DOHH2 (cell line): ENCODE results near the gene FNIP1.

Source experiments
- H3F3A ChIP-seq: fragments of 200-600 bp; sonication (generic), shearing (Covaris generic); 2 replicates; pipeline ENCODE4 v1.6.0; 2016; ENCODE audit warnings: antibody characterized with exemption, mild to moderate bottlenecking; ENCODE audit not compliant: control insufficient read depth, insufficient read depth
- H3K27ac ChIP-seq: fragments of 200-600 bp; sonication (generic); 2 replicates; pipeline ENCODE4 v1.5.1; 2014; ENCODE audit warnings: low read depth, mild to moderate bottlenecking, low read length, moderate library complexity
- H3K27me3 ChIP-seq: fragments of 200-600 bp; sonication (generic); 2 replicates; pipeline ENCODE4 v1.6.1; 2014; ENCODE audit warnings: mild to moderate bottlenecking, low read length, mixed read lengths; ENCODE audit not compliant: control insufficient read depth
- H3K36me3 ChIP-seq: fragments of 200-600 bp; sonication (generic); 2 replicates; pipeline ENCODE4 v1.6.1; 2014; ENCODE audit warnings: mild to moderate bottlenecking, low read length, moderate library complexity, mixed read lengths; ENCODE audit not compliant: control insufficient read depth
- H3K4me1 ChIP-seq: fragments of 200-600 bp; sonication (generic); 2 replicates; pipeline ENCODE4 v1.6.1; 2014; ENCODE audit warnings: mild to moderate bottlenecking, low read length, mixed read lengths; ENCODE audit not compliant: control insufficient read depth
- H3K4me2 ChIP-seq: fragments of 200-600 bp; sonication (generic); 2 replicates; pipeline ENCODE4 v1.6.0; 2014; ENCODE audit warnings: mild to moderate bottlenecking, low read length, moderate library complexity
- H3K4me3 ChIP-seq: fragments of 200-600 bp; sonication (generic); 2 replicates; pipeline ENCODE4 v1.5.1; 2014; ENCODE audit warnings: mild to moderate bottlenecking, low read length, mixed read lengths
- H3K79me2 ChIP-seq: fragments of 200-600 bp; sonication (generic); 2 replicates; pipeline ENCODE4 v1.6.1; 2014; ENCODE audit warnings: mild to moderate bottlenecking, low read length, mixed read lengths; ENCODE audit not compliant: control insufficient read depth
- H3K9me2 ChIP-seq: fragments of 200-600 bp; sonication (generic); replicated peaks from 2 replicates; pipeline ENCODE4 v1.6.1; 2014; ENCODE audit warnings: mild to moderate bottlenecking, low read length, mixed read lengths; ENCODE audit not compliant: control insufficient read depth
- H3K9me3 ChIP-seq: fragments of 200-600 bp; sonication (generic); 2 replicates; pipeline ENCODE4 v1.6.1; 2014; ENCODE audit warnings: antibody characterized with exemption, low read length, mixed read lengths; ENCODE audit not compliant: control insufficient read depth, insufficient read depth
- H4K20me1 ChIP-seq: fragments of 200-600 bp; sonication (generic); 2 replicates; pipeline ENCODE4 v1.6.0; 2014; ENCODE audit warnings: low read depth, mild to moderate bottlenecking, antibody characterized with exemption, low read length, moderate library complexity; ENCODE audit not compliant: control insufficient read depth, insufficient read depth
- EZH2phosphoT487 ChIP-seq: fragments of 200-600 bp; sonication (generic); IDR thresholded peaks from 2 replicates; pipeline ENCODE4 v1.6.1; 2017; ENCODE audit warnings: borderline replicate concordance, mild to moderate bottlenecking, antibody characterized with exemption, low read length, moderate library complexity, mixed read lengths
- TF ChIP-seq, protein P1 (sequence below): fragments of 200-600 bp; sonication (generic); IDR thresholded peaks from one replicate; pipeline ENCODE4 v1.5.1; 2014; ENCODE audit warnings: antibody characterized with exemption, mild to moderate bottlenecking, low read depth, low read length; ENCODE audit not compliant: poor library complexity, severe bottlenecking

Gene FNIP1

DNA sequence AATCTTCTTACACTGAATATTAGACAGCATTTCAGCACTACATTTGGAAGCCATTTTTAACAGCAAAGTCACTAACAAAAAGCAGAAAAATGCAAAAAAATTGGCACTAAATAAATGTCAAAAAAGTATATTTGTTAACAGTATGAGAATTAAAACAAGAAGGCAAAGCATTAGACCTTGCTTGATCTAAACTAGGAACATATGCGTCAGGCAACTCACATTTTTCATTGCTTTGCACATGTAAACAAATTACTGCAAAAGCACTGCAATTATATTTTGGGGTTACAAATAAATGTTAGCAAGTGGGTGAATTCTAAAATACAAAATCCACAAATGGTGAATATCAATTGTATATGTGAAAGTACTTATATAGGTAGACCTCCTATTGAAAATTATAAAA lies 112.8 kb downstream of the FNIP1 start:
- Histone ChIP-seq H3K27ac (0 out of 2 replicates have a peak overlapping the region, but pooled peaks have one; percentile 26), H3K9me2 (no peaks in the 10 kb centered on the region), H3F3A (peaks cover 6% of the 10 kb centered on the region), H3K79me2 (no peaks in the 10 kb centered on the region), H4K20me1 (no peaks in the 10 kb centered on the region), H3K4me3 (peak overlapping the region; percentile 37; the same call in 1 of the 2 replicates), H3K4me1 (peaks cover 21% of the 10 kb centered on the region), H3K4me2 (peak overlapping the region; percentile 63), H3K36me3 (peaks cover 6% of the 10 kb centered on the region; the same call in 1 of the 2 replicates), H3K27me3 (no peaks in the 10 kb centered on the region), H3K9me3 (no peaks in the 10 kb centered on the region)
- TF ChIP-seq, protein P1, sequence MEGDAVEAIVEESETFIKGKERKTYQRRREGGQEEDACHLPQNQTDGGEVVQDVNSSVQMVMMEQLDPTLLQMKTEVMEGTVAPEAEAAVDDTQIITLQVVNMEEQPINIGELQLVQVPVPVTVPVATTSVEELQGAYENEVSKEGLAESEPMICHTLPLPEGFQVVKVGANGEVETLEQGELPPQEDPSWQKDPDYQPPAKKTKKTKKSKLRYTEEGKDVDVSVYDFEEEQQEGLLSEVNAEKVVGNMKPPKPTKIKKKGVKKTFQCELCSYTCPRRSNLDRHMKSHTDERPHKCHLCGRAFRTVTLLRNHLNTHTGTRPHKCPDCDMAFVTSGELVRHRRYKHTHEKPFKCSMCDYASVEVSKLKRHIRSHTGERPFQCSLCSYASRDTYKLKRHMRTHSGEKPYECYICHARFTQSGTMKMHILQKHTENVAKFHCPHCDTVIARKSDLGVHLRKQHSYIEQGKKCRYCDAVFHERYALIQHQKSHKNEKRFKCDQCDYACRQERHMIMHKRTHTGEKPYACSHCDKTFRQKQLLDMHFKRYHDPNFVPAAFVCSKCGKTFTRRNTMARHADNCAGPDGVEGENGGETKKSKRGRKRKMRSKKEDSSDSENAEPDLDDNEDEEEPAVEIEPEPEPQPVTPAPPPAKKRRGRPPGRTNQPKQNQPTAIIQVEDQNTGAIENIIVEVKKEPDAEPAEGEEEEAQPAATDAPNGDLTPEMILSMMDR = no peak
- TF ChIP-seq EZH2phosphoT487 = no peak

GRCh38 chr5:131682826-131683225 lies 114.0 kb downstream of the FNIP1 start:
- Histone ChIP-seq H3K4me2 (peak overlapping the region; percentile 63), H3K79me2 (no peaks in the 10 kb centered on the region)
- TF ChIP-seq, protein P1 = no peak
- TF ChIP-seq EZH2phosphoT487 = no peak

DNA sequence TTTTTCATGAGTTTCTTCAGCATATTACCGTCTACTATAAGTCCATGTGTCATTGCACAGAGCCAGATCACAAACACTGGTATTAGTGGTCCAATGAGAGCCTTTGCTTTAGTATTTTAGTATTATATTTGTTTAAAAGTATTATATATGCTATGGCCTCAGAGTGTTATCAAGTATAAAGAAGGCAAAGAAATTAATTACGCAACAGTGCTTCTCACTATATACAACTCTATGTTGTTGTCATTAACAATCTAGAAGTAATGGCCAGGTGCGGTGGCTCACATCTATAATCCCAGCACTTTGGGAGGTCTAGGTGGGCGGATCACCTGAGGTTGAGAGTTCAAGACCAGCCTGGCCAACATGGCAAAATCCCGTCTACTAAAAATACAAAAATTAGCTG lies 114.6 kb downstream of the FNIP1 start:
- Histone ChIP-seq H3K27me3 (no peaks in the 10 kb centered on the region), H4K20me1 (no peaks in the 10 kb centered on the region), H3K79me2 (no peaks in the 10 kb centered on the region), H3K9me2 (no peaks in the 10 kb centered on the region), H3K4me3 (no peak overlapping the region), H3K36me3 (peaks cover 16% of the 10 kb centered on the region), H3K27ac (no peak overlapping the region), H3K4me1 (peaks cover 21% of the 10 kb centered on the region), H3K4me2 (peak overlapping the region; percentile 63; the same call in 1 of the 2 replicates), H3F3A (peaks cover 6% of the 10 kb centered on the region), H3K9me3 (no peaks in the 10 kb centered on the region)
- TF ChIP-seq, protein P1 = no peak
- no peak for TF ChIP-seq EZH2phosphoT487

More at GRCh38 chr5:131682826-131683225, 114.0 kb downstream of the FNIP1 start:
- Histone ChIP-seq H3K9me3 (no peaks in the 10 kb centered on the region), H3K27me3 (no peaks in the 10 kb centered on the region), H3K36me3 (peaks cover 9% of the 10 kb centered on the region), H4K20me1 (no peaks in the 10 kb centered on the region), H3K9me2 (no peaks in the 10 kb centered on the region), H3F3A (peaks cover 6% of the 10 kb centered on the region), H3K4me1 (peaks cover 21% of the 10 kb centered on the region), H3K4me3 (peak overlapping the region; percentile 51), H3K27ac (peak overlapping the region; percentile 26; the same call in 1 of the 2 replicates)
